Stimulated activated CD4-positive, alpha-beta T cell treated with anti-CD3 and anti-CD28 coated beads, Interleukin-1b, Interleukin-23, amount 100 ng/mL, for 24 hours (primary cell): Measurements from ENCODE around the gene C14orf180.

ENCODE experiments used
- DNase-seq, 4 experiments: peaks; one replicate each; pipeline ENCODE4 v3.0.0-alpha.2; 2020; ENCODE audit warnings: low read depth in 4 of 4, low spot score in 1 of 4

The C14orf180 gene

DNA sequence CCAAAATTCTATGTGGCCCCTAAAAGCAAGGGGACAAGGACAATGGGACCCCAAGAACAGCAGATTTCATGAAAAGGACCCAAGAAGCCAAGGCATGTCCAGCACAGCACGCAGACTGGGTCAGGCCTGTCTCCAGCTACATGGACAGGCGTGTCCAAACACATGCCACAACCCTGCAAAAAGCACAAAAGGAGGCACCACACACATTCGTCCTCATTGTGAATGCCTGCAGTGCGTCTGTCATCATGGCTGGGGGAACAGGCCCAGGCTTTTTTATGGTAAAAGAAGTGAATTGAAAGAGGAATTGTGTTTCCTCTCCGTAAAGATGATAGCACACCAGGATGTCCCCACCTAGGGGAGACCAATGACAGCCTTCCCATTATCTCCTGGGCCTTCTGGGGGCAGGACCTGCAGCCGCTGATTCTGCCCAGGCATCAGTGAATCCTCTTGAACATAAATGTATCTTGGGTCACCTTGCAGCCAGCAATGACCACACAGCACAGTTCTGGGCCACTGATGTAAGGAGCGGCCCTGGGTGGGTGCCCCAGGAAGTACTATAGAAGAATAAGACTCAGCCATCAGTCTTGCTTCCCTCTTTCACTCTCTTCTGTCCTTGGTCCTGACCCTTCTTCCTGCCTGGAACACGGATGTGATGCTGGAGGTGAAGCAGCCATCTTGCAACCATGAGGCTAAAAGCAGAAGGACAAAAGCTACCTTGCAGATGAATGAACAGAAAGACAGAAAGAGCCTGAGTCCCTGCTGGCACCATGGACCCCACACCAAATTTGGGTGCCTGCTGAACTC lies 29.8 kb upstream of the C14orf180 start:
- no peak for DNase-seq

DNA sequence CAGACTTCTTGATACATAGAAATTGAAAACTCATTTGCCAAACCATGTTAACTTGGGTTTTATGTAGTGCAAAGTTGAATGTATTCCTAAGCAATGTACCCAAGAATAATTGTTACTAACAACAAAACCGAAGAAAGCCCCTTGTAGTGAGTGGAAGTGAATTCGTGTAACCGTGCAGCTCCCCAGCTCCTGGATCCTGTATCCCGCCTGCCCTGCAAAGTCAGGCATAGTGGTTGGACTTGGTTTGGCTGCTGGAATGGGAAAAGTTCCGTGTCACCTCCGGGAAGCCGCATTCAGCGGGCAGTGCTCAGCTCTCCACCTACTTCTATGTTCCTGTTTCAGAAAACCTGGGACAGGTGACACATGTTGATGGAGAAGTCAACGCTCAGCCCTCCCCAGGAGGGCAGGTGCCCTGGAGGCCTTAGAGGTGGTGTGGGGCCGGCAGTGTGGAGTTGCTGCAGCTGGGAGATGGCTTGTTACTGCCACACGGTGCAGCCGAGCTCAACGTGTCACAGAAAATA lies 29.2 kb upstream of the C14orf180 start:
- no peak for DNase-seq

DNA sequence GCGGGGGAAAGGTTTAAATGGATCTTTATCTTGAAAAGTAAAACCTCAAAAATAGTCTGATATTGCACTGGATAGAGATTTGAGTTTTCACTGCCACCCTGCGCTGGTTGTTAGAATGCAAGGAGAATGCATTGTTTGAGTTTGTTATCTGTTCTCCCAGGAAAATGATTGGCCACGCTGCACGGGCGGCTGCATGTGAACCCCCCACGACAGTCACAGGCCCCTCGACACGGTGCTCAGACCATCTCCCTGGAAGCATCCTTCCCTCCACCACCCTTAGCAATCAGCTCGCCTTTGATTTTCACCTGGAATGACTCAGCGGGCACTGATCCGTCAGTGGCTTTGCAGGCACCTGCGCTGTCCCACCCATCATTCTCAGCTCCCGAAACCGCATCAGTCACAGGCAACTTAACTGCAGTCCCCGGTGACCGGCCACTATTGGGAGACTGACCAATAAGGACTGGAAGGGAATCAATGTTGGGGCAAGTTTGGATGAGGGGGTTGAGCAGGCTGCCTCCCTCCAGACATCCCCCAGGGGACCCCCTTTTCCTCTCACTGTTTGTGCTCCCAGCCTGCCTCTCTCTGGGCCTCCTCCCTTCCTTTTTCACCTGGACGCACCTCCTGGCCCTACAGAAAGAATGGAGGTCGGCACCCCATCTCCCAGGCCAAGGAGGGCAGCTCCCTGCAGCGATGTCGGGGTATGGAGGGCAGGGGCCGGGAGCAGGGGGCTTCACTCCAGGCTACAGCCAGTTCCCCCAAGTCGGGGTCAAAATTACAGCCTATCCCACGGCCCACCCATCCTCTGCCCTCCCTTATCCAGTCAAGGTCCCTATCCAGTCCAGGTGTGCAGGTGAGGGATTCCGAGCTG lies 28.5 kb upstream of the C14orf180 start:
- no peak for DNase-seq

DNA sequence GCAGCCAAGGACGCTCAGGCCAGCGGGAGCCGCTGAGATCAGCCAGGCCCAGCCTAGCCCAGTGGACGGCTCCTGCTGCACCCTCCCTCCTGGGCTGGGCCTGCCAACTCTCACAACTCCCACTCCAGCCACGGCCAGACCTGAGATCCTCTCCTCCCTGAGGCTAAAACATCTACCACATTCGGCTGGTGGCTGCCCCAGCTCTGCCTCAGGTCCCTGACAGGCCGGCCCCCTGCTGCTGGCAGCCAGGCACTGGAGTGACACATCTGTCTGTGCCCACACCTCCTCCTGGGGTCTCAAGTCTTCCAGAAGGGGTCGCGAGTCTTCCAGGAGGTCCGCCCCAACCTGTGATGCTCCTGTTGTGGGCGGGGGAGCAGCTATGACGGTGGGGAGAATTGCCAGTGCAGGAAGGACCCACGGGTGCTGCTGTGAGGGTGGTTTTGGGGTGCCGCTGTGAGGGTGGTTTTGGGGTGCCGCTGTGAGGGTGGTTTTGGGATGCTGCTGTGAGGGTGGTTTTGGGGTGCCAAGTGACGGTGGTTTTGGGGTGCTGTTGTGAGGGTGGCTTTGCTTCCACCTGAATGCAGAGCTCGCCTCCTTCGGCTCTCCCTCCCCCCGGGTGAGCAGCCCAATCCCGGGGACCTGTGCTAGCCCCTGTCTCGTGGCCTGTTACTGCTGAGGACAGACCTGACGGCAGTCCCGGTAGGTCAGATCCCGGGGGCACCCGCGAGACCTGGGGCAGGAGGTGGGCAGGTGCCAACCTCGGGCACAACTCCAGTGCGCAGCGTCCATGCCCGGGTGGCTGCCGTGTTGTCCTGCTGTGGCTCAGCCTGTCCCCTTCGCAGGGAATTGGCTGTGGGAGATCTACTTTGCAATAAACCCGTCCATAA lies 27.5 kb upstream of the C14orf180 start:
- DNase-seq, result no peak

DNA sequence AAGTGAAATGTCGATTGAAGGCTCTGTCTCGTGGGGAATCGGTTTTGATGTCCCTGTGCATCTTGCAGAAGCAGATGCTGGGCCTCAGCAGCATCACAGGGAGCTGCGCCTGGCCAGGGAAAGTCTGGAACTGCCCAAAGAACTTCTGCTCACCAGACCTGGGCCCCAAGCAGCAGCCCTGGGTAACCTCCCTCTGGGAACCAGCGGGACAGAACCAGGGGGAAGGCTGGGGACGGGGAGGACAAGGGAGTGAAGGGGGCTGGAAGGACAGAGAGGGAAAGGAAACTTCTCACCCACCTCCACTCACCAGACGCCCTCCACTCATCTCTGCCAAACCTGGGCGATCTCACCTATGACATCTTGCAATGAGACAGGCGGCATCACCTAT lies 26.8 kb upstream of the C14orf180 start:
- DNase-seq, result no peak

DNA sequence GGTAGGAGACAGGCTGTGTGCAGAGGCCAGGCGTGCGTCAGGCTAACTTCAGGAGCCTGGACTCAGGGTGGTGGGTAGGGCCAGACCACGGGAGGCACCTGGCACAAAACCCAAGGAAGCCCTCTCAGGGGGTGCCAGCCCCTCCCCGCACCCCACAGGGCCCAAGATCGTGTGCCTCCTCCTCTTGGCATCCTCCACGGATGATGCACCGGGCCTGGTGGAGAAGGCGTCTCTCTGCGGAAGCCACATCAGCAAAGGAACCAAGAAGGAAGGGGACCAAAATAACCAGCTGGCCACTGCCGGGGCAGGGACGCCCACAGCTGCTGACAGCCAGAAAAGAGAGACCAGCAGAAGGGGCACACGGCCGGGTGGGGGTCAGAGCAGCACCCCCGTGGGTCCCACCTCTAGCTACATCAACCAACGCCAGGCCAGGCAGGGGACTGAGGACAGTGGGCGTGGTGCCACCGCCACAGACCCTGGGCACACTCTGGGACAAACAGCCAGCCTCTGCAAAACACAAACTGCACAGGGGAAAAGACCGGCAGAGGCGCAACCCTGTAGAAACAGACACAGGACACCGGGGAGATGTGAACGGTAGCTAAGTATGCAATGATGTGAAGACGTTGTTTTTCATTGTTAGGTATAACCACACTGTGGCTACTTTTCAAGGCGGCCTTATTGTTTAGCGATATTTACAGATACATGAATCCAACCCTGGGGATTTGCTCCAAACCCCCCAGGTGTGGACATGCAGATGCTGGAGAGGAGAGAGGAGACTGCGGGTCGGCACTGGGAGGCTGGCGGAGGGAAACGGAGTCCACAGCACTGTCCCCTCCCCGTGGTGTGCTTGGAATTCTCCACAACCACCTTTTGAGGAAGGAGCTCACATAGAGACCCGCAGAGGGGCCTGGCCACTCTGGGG lies 26.1 kb upstream of the C14orf180 start:
- DNase-seq, result no peak

DNA sequence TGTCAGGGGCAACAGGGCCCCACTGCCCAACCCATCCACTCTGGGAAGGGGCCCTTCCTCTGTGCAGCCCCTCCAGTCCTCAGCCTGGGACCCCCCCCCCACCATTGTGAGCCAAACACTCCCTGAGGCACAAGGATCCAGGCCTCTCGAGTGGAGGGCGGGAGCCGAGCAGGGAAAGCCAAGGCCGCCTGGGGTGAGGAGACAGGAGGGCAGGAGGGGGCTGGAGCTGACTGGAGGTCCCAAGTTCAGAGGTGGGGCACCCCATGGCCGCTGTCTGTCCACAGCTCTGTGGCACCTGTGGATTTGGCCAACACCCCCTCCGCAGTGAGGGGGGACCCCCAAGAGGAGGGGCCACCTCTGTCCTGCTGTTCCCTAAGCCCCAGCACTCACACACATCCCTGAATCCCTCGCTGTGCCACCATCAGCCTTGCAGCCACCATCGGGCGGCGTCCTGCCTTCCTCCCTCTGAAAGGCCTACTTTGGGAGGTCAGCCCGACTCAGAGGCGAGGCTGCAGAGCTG lies 25.4 kb upstream of the C14orf180 start:
- no peak for DNase-seq

DNA sequence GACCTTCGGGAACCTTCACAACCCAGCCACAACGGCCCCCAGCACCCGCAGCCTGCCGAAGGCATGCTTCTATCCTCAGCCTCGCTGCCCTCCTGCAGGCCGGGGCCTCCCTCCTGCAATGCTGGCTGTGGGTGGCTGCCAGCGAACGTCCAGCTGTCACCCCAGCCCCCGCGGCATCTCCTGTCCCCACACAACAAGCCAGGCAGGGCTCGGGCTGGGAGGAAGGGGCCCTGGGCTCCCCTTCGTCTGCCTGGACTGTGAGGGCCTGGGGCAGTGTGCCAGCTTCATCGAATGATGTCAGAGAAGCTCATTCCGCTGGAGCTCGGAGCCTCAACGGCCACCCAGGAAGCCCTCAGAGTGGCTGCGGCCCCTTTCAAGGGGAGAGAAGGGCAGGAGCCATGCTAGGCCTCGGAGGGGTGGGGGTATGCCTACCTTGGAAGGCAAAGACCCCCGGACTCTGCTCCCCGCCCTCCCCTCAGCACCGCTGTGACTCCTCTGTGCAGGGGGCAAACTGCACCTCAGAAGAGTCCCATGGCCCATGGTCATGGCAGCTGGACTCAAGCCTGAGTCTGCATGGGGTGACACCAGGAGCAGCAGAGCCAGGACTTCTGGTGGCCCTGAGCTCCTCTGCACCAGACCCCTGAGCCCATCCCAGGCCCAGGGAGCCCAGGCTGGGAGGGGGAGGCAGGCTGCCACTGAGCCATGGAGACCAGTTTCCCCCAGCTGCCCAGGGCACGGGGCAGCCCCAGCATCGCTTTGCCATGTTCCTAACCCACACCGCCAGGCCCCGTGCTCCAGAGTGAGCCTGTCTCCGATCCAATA lies 24.7 kb upstream of the C14orf180 start:
- no peak for DNase-seq

DNA sequence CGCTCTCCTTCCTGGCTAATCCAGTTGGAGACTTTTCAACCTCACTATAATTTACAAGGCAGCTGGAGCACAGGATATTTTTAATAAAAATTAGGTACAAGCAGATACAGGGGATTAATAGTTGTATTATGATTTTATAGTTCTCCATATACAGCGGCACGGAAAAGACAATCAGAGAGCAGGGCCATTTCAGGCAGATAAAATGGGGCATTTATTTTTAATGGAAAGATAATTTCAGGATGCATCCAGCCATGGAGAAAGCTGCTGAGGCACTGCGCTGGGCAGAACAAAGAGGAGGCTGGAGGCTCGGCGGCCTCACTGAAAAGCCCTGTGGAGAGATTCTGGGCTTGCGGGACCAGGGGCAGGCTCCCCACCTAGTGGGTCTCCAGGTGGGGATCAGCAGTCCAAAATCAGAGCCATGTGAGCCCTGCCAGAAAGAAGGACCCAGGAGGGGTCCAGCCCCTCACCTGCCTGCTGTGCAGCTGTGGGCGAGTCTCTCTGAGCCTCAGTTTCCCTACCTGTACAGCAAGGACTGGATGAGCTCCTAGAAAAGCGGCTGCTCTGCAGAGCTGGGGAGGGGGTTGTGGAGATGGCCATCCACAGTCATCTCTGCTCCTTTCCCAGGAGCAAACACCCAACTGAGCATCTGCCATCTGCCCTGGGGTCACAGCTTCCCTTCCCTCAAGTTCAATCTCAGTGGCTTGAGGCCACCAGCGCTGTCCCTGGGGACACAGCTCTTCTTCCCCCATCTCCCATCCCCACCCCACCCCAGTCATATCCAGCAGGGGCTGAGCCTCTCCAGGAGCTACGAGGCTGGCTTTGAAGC lies 23.9 kb upstream of the C14orf180 start:
- no peak for DNase-seq

DNA sequence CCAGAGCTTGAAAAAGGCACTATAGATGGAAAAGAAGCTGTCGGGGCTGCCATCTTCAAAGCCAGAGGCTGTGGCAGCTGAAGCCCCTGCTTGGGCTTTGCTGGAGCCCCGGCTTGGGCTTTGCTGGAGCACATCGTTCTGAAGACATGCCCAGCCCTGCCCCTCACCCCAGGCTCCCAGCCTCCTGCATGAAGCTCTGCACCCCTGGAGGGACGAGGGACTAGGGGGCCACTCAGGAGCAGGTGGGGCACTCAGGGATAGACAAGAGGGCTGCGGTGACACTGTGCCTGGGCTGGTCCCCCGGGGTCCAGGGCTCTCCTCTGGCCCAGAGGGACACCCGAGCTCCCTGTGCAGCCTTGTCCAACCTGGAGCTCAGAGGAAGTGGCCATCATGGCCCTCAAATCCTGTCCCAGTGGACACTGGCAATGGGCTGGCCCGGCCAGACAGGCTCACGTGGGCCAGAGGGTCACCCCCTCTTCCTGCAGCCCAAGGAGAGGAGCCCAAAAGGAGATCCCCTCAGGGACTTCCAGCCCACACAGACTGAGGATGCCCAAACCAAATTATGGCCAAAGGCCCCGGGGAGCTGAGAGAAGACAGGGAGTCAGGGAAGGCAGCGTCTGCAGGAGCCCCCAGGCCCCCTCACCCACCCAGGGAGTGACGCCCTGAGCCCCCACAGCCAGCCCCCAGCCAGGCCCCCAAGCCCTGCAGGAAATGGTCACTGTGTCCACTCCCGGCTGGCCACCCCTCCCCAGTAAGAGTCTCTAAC lies 23.1 kb upstream of the C14orf180 start:
- no peak for DNase-seq

DNA sequence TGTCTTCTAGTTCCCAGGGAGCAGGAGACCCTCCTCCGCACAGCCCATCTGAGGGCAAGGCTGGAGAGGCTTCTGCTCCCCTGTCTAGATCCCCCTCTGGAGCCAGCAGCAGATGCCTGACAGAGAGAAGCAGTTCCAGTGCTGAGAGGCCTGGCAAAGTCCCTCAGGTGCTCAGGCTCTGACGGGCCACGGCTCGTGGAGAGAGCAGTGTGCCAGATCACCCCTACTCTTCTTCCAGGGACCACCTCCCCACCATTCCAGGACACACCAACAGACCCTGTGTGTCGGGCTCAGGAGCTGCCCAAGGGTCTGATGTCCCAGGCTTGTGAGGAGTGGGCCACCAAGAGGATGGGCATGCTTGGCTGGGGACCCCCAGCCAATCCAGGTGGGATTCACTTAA lies 22.5 kb upstream of the C14orf180 start:
- no peak for DNase-seq

DNA sequence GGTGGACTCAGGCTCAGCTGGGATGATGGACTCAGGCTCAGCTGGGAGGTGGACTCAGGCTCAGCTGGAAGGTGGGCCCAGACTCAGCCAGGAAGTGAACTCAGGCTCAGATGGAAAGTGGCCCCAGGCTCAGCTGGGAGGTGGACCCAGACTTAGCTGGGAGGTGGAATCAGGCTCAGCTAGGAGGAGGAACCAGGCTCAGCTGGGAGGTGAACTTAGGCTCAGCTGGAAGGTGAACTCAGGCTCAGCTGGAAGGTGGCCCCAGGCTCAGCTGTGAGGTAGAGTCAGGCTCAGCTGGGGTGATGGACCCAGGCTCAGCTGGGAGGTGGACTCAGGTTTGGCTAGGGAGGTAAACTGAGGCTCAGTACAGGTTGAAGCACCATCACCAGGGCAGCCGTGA lies 21.8 kb upstream of the C14orf180 start:
- no peak for DNase-seq

DNA sequence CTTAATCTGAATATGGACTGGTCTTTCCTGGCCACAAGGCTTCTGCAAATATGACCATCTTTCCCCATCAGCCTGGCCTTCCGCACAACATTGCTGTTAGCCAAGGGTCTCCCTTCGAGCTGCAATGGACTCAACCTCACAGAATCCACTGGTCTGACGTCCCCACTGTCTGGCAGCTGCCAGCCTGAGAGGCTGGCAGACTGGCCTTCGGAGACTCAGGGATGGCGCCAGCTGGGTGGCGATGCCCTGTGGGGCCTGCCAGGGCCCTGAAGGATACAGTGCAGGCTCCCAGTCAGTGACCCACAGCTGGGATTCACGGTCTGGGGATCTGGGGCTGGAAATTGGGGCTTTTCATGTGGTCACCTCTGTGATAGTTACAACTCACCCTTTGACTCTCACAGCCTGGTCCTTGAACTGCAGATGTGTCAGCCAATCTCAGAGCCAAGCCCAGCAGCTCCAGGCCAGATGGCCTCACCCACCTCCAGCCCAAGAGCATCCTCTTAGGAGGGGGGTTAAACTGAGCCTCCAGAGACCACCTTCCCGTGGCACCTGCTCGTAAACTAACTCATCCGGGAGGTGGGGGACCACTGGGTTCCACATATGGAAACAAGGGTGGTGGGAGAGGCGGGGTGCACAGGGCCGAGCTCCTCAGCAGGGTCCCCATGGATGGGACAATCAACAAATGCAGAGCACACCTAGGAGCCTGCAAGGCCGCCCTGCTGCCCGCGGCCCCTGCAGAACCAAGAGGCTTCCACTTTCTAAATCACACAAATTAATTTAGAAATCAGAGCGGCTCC lies 21.1 kb upstream of the C14orf180 start:
- DNase-seq, result no peak

DNA sequence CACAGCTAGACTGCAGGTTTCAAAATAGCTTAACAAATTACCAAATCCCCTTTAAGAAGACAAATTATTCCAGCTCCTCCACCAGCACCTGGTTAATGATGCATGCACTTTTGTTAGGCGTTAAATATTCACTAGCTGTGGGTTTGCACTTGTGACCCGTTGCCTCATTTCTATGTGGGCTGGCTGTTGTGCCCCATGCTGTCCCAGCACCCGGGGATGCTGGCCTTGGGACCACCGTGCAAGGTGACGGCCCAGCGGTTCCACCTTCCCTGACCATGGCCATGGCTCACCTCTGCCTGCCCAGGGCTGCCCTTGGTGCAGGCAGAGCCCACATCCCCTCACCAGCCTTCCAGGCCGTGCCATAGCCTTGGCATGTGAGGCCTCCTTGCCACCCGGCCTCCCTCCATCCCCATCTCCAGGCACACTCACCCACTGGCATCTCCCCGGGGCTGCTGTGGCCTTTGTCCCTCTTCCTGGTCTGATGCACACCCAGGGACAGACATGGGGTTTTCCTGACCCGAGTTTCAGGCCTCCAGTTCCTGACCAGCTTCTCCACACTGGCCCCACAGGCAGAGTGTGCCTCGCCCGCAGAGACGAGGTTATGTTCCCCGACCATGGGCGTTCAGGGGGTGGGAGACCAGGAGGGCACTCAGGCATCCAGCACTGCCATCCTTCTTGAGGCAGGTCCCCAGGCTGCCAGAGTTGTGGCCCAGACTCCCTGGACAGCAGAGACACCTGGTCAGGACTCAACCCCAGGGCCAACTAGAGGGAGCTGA lies 20.3 kb upstream of the C14orf180 start:
- no peak for DNase-seq

DNA sequence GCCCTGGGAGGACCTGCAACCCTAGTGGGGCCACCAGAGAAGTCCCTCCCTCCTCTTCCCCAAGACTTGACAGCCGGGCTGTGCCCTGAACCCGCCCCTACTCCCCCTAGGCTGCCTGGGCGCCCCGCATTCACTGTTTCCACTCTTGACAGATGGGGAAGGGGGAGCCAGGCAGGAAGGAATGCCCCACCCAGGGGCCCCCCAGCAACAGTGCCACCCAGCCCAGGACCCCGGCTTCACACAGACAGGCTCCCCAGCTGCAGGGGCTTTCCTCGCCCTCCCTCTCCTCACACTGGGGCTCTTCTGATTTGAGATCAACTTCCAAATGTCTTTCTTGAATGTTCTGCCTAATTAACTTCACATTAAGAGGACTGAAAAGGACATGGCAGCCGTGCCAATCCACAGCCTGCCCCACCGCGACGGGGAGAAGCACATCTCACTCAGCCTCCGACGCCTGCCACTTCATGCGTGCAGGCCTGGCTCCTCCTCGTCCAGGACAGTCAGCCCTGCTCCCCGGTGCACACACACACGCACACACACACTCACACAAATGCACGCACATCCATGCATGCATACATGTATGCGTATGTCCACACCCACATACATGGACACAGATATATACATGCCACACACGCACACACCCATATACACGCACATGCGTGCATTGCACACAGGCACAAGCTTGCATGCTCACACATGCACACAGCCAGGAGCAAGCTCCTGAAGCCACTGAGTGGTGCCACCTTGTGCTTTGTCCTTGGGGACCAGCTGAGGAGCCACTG lies 19.6 kb upstream of the C14orf180 start:
- DNase-seq, result no peak
